ENCODE data around the gene EYA2. TPM values are rescaled to one million over a fixed set of nuclear protein-coding genes. Genes with fewer than 3 reads are reported as not detected.

Gene EYA2
- total and polyA plus RNA-seq, 8 donors: 0.51 to 3.2 (median 1.4) TPM

GRCh38 chr20:47125508-47125757 lies 230.8 kb downstream of the EYA2 start:
- Histone ChIP-seq H3K4me3 (no peak overlapping the region), H3K4me1 (no peaks in the 10 kb centered on the region), H3K27me3 (no peaks in the 10 kb centered on the region), H3K36me3 (no peaks in the 10 kb centered on the region), H3K9me3 (no peaks in the 10 kb centered on the region), H3K27ac (peak overlapping the region in 2 of 4 donors; percentile 44 to 72)
- peak in 3 of 4 donors; percentile 65 to 74 (median 66) for ATAC-seq
- TF ChIP-seq, protein P1, sequence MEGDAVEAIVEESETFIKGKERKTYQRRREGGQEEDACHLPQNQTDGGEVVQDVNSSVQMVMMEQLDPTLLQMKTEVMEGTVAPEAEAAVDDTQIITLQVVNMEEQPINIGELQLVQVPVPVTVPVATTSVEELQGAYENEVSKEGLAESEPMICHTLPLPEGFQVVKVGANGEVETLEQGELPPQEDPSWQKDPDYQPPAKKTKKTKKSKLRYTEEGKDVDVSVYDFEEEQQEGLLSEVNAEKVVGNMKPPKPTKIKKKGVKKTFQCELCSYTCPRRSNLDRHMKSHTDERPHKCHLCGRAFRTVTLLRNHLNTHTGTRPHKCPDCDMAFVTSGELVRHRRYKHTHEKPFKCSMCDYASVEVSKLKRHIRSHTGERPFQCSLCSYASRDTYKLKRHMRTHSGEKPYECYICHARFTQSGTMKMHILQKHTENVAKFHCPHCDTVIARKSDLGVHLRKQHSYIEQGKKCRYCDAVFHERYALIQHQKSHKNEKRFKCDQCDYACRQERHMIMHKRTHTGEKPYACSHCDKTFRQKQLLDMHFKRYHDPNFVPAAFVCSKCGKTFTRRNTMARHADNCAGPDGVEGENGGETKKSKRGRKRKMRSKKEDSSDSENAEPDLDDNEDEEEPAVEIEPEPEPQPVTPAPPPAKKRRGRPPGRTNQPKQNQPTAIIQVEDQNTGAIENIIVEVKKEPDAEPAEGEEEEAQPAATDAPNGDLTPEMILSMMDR (IDR thresholded peaks at IDR 0.05): no peak
- intact Hi-C loops (cut with DNase I): no loop called here
- no peak for DNase-seq
- FAIRE-seq: no peak

DNA sequence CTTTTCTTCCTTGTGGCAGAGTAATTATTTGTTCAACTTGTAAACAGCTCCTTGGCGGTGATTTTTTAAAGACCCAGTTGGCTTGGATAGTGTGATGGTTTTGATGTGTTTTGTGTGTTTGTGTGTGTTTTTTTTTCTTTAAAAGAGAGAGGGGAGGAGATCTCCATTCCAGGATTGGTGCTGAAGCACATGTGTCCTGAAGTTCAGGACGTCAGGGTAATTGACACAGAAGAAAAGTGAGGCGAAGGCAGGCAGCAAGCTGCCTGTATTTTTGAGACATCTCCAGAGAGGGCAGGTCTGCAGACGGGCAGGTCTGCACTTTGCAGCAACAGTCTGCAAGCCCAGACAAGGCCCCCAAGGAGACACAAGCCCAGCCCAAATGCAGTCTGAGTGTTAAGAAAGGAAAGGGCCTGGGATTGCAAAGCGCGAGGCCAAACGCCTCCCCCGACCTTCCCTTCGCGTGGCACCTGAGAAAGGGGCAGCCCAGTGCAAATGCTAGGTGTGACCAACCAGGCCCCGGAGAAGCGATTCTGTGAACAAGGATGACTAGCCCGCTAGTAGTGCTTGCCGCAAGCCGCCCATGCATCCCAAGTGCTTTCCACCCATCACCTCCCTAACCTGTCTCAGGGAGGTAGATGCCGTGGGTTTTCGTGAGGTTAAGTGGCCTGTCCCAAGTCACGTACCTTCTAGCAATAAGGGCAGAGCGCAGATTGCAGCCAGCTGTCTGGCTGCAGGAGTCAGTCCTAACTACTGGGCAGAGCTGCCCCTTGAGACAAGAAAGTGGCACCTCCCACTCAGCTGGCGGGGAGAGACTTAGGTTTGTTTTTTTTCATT lies 231.3 kb downstream of the EYA2 start:
- 68 to 71% methylated on average over 20 of the region's 20 CpGs for WGBS, 2 donors
- no peaks in the 10 kb centered on the region for H3K27me3 ChIP-seq
- no peaks in the 10 kb centered on the region for H3K9me3 ChIP-seq
- FAIRE-seq: no peak
- peak in 2 of 4 donors; percentile 13 to 33 for ATAC-seq
- intact Hi-C loops (cut with DNase I): no loop called here
- no peaks in the 10 kb centered on the region for H3K36me3 ChIP-seq
- TF ChIP-seq, protein P1 (IDR thresholded peaks at IDR 0.05): no peak
- H3K4me3 ChIP-seq: no peak overlapping the region
- no peaks in the 10 kb centered on the region for H3K4me1 ChIP-seq
- DNase-seq: no peak
- H3K27ac ChIP-seq: peak overlapping the region in 2 of 4 donors; percentile 44 to 72

- FAIRE-seq: no peak
- Histone ChIP-seq H3K27ac (no peak overlapping the region), H3K4me1 (no peaks in the 10 kb centered on the region), H3K36me3 (no peaks in the 10 kb centered on the region), H3K27me3 (no peaks in the 10 kb centered on the region), H3K9me3 (no peaks in the 10 kb centered on the region), H3K4me3 (no peak overlapping the region)
- TF ChIP-seq, protein P1 (IDR thresholded peaks at IDR 0.05): no peak
- ATAC-seq: no peak
- WGBS, 2 donors: 71 to 73% methylated on average over 5 of the region's 5 CpGs
- DNase-seq: no peak
- intact Hi-C loops (cut with DNase I): no loop called here
These were observed 232.1 kb downstream of the EYA2 start for GRCh38 chr20:47126709-47127108.

DNA sequence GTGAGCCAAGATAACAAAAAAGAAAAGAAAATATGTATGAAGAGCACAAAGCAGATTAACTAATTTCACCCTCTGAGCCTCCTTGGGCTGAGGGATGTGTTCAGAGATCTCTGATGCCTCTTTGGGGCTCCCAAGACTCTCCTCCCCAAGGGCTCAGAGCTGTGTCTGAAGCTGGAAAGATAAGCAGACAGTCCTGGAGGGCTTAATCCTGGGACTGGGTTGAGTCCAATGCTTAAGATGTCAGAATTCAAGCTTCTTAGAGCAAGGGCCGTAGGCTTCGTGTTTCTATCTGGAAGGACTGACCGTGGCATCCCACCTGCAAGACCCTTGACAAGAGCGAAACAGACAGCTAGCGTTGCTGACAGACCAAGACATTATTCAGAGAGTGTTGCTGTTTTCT lies 232.9 kb downstream of the EYA2 start:
- Histone ChIP-seq H3K4me3 (no peak overlapping the region), H3K36me3 (no peaks in the 10 kb centered on the region), H3K4me1 (no peaks in the 10 kb centered on the region), H3K27me3 (no peaks in the 10 kb centered on the region), H3K27ac (no peak overlapping the region), H3K9me3 (no peaks in the 10 kb centered on the region)
- ATAC-seq (no peak), DNase-seq (no peak), FAIRE-seq (no peak)
- WGBS, 2 donors: 86 to 93% methylated on average over 5 of the region's 5 CpGs
- TF ChIP-seq, protein P1 (IDR thresholded peaks at IDR 0.05): no peak
- intact Hi-C loops (cut with DNase I): no loop called here

DNA sequence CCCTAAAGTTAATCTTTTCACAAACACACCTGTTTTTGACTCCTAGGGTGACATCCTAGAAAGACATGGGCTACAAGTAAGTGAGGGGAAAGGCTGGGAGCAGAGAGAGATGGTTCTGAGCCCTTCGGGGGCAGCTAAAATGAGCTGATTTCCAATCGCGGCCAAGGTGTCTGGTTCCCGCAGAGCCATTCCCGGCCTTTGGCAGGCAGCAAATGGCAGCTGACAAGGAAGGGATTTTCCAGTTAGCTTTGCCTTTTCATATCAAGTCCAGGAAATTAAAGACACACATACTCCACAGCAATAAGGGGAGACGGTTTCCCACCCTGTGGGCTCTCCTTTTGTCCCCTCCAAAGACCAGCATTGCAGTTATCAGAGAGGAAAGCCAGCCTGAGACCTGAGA lies 233.4 kb downstream of the EYA2 start:
- 12 to 17% methylated on average over 6 of the region's 6 CpGs for WGBS, 2 donors
- no peak overlapping the region for H3K4me3 ChIP-seq
- no peaks in the 10 kb centered on the region for H3K36me3 ChIP-seq
- H3K4me1 ChIP-seq: no peaks in the 10 kb centered on the region
- no peak overlapping the region for H3K27ac ChIP-seq
- no peak for DNase-seq
- ATAC-seq: peak in 1 of 4 donors; percentile 15
- no peak for FAIRE-seq
- intact Hi-C loops (cut with DNase I): no loop called here
- H3K27me3 ChIP-seq: no peaks in the 10 kb centered on the region
- TF ChIP-seq, protein P1 (IDR thresholded peaks at IDR 0.05): no peak
- H3K9me3 ChIP-seq: no peaks in the 10 kb centered on the region

All from pancreas (tissue), 10 donors.